AG04450 (cell line): ENCODE measurements around the gene ABR. TPM values are rescaled to one million over a fixed set of nuclear protein-coding genes. Genes with fewer than 3 reads are reported as not detected.

ENCODE experiments used
- CTCF ChIA-PET: fragments of 300-600, 350-600 bp; formaldehyde crosslinking; extraction: SDS; loops from one replicate; lab custom pipeline; 2022; ENCODE audit warnings: antibody characterized with exemption, inconsistent platforms; lab: Charles Lee
- POLR2A ChIA-PET: fragments of 350-600 bp; formaldehyde crosslinking; extraction: SDS; loops from one replicate; lab custom pipeline; 2021; ENCODE audit warnings: antibody characterized with exemption, inconsistent platforms; lab: Yijun Ruan, JAX
- DNase-seq: peaks from one replicate; pipeline ENCODE4 v3.0.0-alpha.2; 2011; ENCODE audit warnings: low read depth, low spot score
- H3K27ac ChIP-seq: one replicate; pipeline ENCODE4 v1.5.1; 2012; ENCODE audit warnings: low read depth, low read length, control low read depth
- H3K27me3 ChIP-seq: one replicate; pipeline ENCODE4 v1.6.0; 2012; ENCODE audit warnings: low read length; ENCODE audit not compliant: control insufficient read depth, insufficient read depth
- H3K4me3 ChIP-seq: 2 replicates; pipeline ENCODE4 v1.5.1; 2011; ENCODE audit warnings: mild to moderate bottlenecking, low read depth, low read length, control low read depth
- H3K9me3 ChIP-seq: 2 replicates; pipeline ENCODE4 v1.5.1; 2012; ENCODE audit warnings: low read length; ENCODE audit not compliant: control insufficient read depth, insufficient read depth
- polyA plus RNA-seq: library from polyadenylated mRNA; depleted of rRNA; stranded (reverse); fragments of >200 nt; gene quantifications from 2 replicates; pipeline ENCODE4 v1.2.3, GENCODE V29; 2011
- TF ChIP-seq, protein P1 (sequence below): IDR thresholded peaks from 2 replicates; pipeline ENCODE4 v1.5.1; 2011; ENCODE audit warnings: low read depth, low read length, control low read depth, inconsistent platforms

Gene ABR
- polyA plus RNA-seq, 1 experiment = 64.3 TPM

DNA sequence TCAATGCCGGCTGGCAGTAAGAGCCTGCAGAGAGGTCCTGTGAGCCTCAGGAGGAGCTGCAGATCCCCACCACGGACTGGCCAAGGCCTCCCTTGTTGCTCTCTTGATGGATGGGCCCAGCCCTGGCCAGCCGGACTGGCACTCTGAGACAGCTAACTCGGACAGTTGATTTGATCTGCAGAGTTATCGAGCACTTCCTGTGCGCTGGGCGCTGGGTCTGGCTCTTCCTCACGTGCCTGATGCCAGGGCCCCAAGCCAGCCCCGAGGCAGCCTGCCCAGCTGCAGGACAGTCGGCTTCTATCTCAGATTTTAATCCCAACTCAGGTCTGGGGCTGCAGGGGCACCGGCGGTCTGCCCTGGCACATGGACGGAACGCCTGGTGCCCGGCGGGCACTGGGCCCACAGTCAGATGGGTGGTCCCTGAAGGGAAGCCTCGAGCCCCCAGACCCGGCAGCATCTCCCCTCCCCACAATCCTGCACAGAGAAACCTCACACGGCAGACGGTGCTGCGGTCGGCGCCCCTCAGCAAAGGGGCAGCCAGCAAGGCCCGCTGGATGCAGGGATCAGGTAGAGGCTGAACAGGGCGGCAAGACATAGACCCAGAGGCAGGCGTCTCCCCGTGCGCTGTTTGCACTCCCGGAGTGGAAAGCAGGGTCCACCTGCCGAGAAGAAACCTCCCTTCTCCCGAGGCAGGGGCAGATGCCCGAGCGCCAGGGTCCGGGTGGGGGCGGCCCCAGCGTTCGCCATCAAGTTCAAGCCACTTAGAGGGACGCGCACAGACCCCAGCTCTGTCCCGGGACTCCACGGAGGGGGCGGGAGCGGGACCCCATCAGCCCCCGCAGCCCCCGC is 148.9 kb downstream of the ABR start:
- no peaks in the 10 kb centered on the region for H3K27me3 ChIP-seq
- POLR2A ChIA-PET = no interaction called here
- TF ChIP-seq, protein P1, sequence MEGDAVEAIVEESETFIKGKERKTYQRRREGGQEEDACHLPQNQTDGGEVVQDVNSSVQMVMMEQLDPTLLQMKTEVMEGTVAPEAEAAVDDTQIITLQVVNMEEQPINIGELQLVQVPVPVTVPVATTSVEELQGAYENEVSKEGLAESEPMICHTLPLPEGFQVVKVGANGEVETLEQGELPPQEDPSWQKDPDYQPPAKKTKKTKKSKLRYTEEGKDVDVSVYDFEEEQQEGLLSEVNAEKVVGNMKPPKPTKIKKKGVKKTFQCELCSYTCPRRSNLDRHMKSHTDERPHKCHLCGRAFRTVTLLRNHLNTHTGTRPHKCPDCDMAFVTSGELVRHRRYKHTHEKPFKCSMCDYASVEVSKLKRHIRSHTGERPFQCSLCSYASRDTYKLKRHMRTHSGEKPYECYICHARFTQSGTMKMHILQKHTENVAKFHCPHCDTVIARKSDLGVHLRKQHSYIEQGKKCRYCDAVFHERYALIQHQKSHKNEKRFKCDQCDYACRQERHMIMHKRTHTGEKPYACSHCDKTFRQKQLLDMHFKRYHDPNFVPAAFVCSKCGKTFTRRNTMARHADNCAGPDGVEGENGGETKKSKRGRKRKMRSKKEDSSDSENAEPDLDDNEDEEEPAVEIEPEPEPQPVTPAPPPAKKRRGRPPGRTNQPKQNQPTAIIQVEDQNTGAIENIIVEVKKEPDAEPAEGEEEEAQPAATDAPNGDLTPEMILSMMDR = no peak
- DNase-seq = no peak
- CTCF ChIA-PET = interaction anchor here (1.2 to 1.5 kb wide), 2 partner anchors 25 to 34 kb away, joined by 5 read pairs; partner anchors contain the start of gene TIMM22
- H3K27ac ChIP-seq = no peak overlapping the region
- peaks cover 4% of the 10 kb centered on the region; the same call in 1 of the 2 replicates for H3K9me3 ChIP-seq
- H3K4me3 ChIP-seq = peak overlapping the region; percentile 32

DNA sequence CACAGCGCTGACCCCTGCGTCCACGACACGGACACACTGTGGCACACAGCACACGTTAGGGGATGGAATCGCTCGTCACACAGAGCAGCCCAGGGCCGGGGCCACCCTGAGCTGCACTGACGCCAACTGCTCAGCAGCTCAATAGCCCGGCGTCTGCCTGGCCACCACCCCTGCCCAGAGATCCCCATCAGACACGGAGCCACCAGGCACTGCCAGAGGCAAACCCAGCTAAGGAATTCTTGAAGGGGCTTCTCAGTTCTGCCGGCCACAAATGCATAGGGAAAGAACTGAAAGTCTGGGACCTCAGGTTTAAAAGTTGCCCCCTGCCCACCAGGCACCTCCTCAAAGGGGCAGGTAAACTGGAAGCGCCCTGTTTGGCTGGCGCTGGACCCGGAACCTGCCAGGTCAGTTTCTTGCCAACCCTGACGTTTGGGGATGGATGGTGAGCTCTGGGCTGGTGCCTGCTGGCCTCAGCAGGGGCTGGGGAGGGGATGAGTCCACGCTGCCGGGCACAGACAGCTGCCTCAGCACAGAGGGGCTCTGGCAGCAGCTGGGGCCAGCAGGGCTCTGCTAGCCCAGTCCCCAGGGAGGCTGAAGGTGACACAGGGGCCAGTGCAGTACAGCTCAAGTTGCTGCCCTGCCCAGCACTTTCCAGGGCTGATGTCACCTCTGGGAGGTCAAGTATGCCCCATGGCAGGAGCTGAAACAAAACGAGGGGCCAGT is 149.7 kb downstream of the ABR start:
- H3K4me3 ChIP-seq = no peak overlapping the region
- ChIA-PET CTCF (interaction anchor here (0.6 to 1.2 kb wide), 3 partner anchors 26 to 33 kb away, joined by 3 to 5 read pairs (median 3); partner anchors contain the start of gene TIMM22), POLR2A (no interaction called here)
- no peaks in the 10 kb centered on the region for H3K27me3 ChIP-seq
- H3K27ac ChIP-seq = no peak overlapping the region
- no peak for DNase-seq
- peaks cover 4% of the 10 kb centered on the region; the same call in 1 of the 2 replicates for H3K9me3 ChIP-seq
- TF ChIP-seq, protein P1 = no peak

DNA sequence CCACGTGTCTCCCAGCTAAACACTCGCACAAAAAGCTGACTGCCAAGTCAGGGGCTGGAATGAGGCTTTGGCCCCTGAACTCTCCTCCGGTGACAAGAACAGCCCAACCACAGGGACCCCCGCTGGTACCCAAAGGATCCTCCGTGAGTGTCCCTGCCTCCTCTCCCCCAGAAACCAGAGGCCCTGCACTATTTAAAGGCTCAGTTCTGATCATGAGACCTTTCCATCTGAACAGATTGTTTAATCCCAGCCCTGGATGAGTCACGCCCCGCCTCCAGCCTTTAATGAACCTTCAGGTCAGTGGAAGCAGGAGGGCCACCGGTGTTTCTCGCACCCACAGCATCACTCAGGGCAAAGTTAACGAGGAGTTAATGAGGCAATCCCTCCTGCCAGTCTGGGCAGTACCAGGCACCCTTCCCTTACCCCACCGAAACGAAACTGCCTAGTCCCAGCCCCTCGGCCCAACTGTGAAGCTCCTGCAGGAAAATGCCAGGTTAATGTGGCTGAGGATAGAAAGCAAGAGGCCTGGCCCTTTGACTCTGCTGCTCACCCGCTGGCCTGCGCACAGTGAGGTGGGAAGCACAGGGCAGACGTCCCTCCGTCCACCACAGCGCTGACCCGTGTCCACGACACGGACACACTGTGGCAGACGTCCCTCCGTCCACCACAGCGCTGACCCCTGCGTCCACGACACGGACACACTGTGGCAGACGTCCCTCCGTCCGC is 150.4 kb downstream of the ABR start:
- TF ChIP-seq, protein P1 = no peak
- peak overlapping the region; percentile 10; the same call in 1 of the 2 replicates for H3K4me3 ChIP-seq
- CTCF ChIA-PET = interaction anchor here (0.6 to 1.2 kb wide), 4 partner anchors 27 to 31 kb away, joined by 3 to 7 read pairs (median 5); no protein-coding TSS in a partner anchor
- POLR2A ChIA-PET = interaction anchor here (1.1 kb wide), 1 partner anchor 27 kb away, joined by 5 read pairs; no protein-coding TSS in a partner anchor
- DNase-seq = no peak
- peaks cover 4% of the 10 kb centered on the region; the same call in 1 of the 2 replicates for H3K9me3 ChIP-seq
- H3K27me3 ChIP-seq = no peaks in the 10 kb centered on the region
- H3K27ac ChIP-seq = peak overlapping the region; percentile 94

DNA sequence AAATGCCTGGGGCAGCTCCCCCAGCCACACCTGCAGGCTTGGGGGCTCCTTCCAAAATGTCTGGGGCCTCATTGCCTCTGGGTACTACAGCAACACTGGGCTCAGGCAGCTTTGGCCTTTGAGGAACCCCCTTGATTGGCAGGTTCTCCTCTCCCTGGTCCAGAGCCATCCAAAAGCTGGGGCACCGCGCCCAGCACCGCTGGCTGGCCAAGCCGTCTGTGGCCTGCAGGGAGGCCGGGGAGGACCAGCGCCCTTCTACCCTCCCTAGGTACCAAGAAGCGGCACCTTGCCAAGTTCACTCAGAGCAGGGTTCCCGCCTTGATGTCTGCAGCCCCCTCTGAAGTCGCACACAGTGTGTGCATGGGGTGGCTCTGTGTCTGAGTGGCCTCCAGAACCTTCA is 152.7 kb downstream of the ABR start:
- ChIA-PET CTCF (no interaction called here), POLR2A (no interaction called here)
- no peak for DNase-seq

More for the DNA sequence above, 152.7 kb downstream of the ABR start:
- H3K27ac ChIP-seq = no peak overlapping the region
- no peak overlapping the region for H3K4me3 ChIP-seq
- no peaks in the 10 kb centered on the region for H3K27me3 ChIP-seq
- H3K9me3 ChIP-seq = peaks cover 4% of the 10 kb centered on the region; the same call in 1 of the 2 replicates
- TF ChIP-seq, protein P1 = no peak
